Omental fat pad (tissue), 4 donors: ENCODE results near the gene CPT1A. TPM values are rescaled to one million over a fixed set of nuclear protein-coding genes. Genes with fewer than 3 reads are reported as not detected.

ENCODE experiments used
- ATAC-seq: fragments of 150-250 bp; one replicate; pipeline ENCODE4 v1.9.1; 2016; ENCODE audit warnings: mild to moderate bottlenecking, moderate library complexity; ENCODE audit not compliant: low FRiP score
- DNase-seq: peaks from one replicate; pipeline ENCODE4 v3.0.0-alpha.2; 2019; ENCODE audit warnings: low spot score
- CTCF ChIP-seq, 3 donors: fragments of 450-650 bp; IDR thresholded peaks; one replicate each; pipeline ENCODE4 v1.5.1; 2016 to 2017; ENCODE audit warnings: antibody characterized with exemption in 3 of 3, mild to moderate bottlenecking in 3 of 3, moderate library complexity in 2 of 3
- total RNA-seq, 4 donors: library from RNA; depleted of rRNA; stranded (reverse); fragments of >200 nt; gene quantifications; one replicate each; pipeline ENCODE4 v1.1.0, GENCODE V29; 2016

The CPT1A gene
- total RNA-seq, 4 donors from 2014 or later, result 36.1 to 54.9 (median 48.2) TPM

- ATAC-seq (no peak), DNase-seq (no peak)
- no peak for TF ChIP-seq CTCF (IDR thresholded peaks at IDR 0.05)
Measured at GRCh38 chr11:68843052-68843561, 1.4 kb upstream of the CPT1A start.

GRCh38 chr11:68842427-68843051, 823 bp upstream of the CPT1A start:
- no peak for TF ChIP-seq CTCF (IDR thresholded peaks at IDR 0.05)
- DNase-seq (no peak), ATAC-seq (no peak)

DNA sequence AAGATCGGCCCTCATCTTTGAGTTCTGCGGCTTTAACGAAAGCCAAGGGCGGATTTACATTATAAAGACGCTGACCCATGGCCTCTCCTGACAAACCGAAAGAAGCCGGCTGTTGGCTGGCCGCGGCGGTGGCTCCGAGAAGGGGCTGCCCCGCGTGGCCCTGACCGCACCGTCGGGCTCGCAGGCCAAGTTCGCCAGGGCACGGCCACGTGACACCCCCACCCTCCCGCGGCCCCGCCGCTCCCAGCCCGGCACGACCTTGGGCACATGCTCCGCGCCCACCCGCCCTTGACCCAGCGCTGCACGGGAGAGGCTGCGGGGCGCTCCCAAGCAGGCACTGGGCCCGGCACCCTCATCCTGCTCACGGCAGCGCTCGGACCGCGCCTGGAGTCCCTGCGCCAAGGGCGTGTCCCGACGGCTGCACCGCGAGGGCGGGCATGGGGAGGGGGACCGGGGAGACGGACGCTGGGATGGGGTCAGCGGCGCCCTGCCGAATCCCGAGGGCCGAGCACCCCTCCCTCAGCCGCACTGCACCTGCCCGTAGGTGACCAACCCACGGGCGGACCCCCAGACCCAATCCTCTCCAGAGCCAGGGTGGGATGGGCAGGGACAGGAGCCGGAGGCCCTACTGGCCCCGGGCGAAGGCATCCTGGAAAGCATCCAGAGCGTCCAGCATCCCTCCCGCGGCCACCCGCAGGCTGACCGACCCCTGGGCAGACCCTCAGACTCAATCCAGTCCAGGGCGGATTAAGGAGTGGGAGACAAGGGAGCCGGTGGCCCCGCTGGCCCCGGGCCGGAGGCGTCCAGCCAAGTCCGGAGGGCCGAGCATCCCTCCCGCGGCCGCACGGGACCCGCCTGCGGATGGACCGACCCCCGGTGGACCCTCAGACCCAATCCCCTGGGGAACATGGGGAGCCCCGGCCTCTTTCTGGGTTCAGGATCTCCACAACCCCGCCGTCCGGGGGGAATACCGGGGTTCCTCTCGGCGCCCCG, 759 bp downstream of the CPT1A start:
- no peak for DNase-seq
- TF ChIP-seq CTCF (IDR thresholded peaks at IDR 0.05), result no peak
- ATAC-seq, result peak; percentile 29

DNA sequence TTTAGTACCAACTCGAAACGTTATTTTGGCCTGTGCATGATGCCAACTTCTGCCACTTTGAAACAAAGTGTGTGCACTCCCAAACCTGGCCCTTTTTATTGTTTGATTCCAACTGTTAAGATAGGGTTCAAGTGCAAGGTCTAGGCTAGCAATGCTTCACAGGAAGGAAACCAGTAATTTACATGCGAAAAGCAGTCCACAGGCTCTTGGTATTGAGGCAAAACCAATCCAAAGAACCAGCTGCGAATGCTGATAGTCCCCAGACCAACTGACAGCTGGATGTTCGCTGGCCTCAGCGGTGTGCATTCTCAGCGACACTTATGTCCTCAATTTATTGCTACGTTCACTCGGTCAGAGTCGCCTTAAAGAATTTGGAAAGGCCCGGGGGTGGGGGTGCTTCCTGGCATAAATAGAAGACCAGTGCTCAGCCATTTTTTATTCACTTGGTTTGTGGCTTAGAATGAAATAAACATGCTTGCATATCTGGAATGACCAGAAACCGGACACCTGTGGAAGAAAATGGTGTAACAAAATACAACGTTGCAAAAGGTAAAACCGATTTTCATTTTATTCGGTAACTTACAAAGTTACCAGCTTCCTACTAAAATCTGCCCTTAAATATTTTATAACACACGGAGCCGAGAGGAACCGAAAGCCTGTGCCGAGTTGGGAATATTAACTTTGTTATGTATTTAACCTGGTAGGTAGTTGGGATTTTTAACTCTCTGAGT, 1.6 kb downstream of the CPT1A start:
- ATAC-seq (no peak), DNase-seq (no peak)
- no peak for TF ChIP-seq CTCF (IDR thresholded peaks at IDR 0.05)

GRCh38 chr11:68839054-68839865, 2.5 kb downstream of the CPT1A start:
- TF ChIP-seq CTCF (IDR thresholded peaks at IDR 0.05), result no peak
- DNase-seq, result peak; percentile 88
- peak; percentile 70 for ATAC-seq

DNA sequence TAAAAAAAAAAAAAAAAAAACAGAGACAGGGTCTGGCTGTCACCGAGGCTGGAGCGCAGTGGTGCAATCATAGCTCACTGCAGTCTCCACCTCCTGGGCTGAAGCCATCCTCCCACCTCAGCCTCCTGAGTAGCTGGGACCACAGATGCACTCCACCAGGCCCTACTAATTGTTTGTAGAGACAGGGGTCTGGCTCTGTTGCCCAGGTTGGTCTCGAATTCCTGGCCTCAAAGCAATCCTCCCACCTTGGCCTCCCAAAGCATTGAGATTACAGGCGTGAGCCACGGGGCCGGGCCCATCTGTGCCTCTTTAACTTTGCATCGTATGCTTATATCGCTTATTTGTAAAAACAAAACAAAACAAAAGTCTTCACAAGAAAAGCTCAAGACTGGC, 3.1 kb downstream of the CPT1A start:
- DNase-seq (no peak), ATAC-seq (no peak)
- no peak for TF ChIP-seq CTCF (IDR thresholded peaks at IDR 0.05)
